ENCODE data around the gene XPC. TPM values are rescaled to one million over a fixed set of nuclear protein-coding genes. Genes with fewer than 3 reads are reported as not detected.
A peak's percentile ranks its signal among the peaks of the same experiment; 100 is the strongest.

Gene XPC
- total RNA-seq, 1 donor from 2014 or later: 41.6 TPM

GRCh38 chr3:14177580-14178246 is 688 bp downstream of the XPC start:
- DNase-seq (ENCODE audit: low read depth, low spot score): no peak
- Mint-ChIP-seq H3K9me3 (no peaks in the 10 kb centered on the region), H3K4me1 (peaks cover 45% of the 10 kb centered on the region), H3K27me3 (ENCODE audit: low read depth) (no peaks in the 10 kb centered on the region), H3K36me3 (ENCODE audit: low read depth) (peaks cover 6% of the 10 kb centered on the region), H3K27ac (ENCODE audit: unreplicated experiment) (peak overlapping the region; percentile 97), H3K4me3 (peak overlapping the region; percentile 98)
- no peak for TF ChIP-seq CTCF (conservative IDR thresholded peaks at IDR 0.05)

- Mint-ChIP-seq H3K4me3 (peak overlapping the region; percentile 60), H3K27ac (ENCODE audit: unreplicated experiment) (no peak overlapping the region), H3K36me3 (ENCODE audit: low read depth) (peaks cover 13% of the 10 kb centered on the region), H3K27me3 (ENCODE audit: low read depth) (no peaks in the 10 kb centered on the region), H3K4me1 (peaks cover 45% of the 10 kb centered on the region), H3K9me3 (no peaks in the 10 kb centered on the region)
- TF ChIP-seq CTCF (conservative IDR thresholded peaks at IDR 0.05): no peak
- no peak for DNase-seq (ENCODE audit: low read depth, low spot score)
Observed at GRCh38 chr3:14175383-14176037, 2.9 kb downstream of the XPC start.

GRCh38 chr3:14174483-14174882 is 3.9 kb downstream of the XPC start:
- no peaks in the 10 kb centered on the region for H3K27me3 Mint-ChIP-seq (ENCODE audit: low read depth)
- H3K4me1 Mint-ChIP-seq: peaks cover 39% of the 10 kb centered on the region
- DNase-seq (ENCODE audit: low read depth, low spot score): no peak
- H3K9me3 Mint-ChIP-seq: no peaks in the 10 kb centered on the region
- peaks cover 15% of the 10 kb centered on the region for H3K36me3 Mint-ChIP-seq (ENCODE audit: low read depth)
- H3K27ac Mint-ChIP-seq (ENCODE audit: unreplicated experiment): no peak overlapping the region
- H3K4me3 Mint-ChIP-seq: peak overlapping the region; percentile 38
- TF ChIP-seq CTCF (conservative IDR thresholded peaks at IDR 0.05): no peak

GRCh38 chr3:14172496-14172895 is 5.9 kb downstream of the XPC start:
- H3K27me3 Mint-ChIP-seq (ENCODE audit: low read depth): no peaks in the 10 kb centered on the region
- no peak for DNase-seq (ENCODE audit: low read depth, low spot score)

GRCh38 chr3:14170531-14171159 is 7.8 kb downstream of the XPC start:
- Mint-ChIP-seq H3K27ac (ENCODE audit: unreplicated experiment) (no peak overlapping the region), H3K4me1 (peaks cover 10% of the 10 kb centered on the region), H3K9me3 (no peaks in the 10 kb centered on the region), H3K36me3 (ENCODE audit: low read depth) (peaks cover 22% of the 10 kb centered on the region), H3K4me3 (no peak overlapping the region), H3K27me3 (ENCODE audit: low read depth) (no peaks in the 10 kb centered on the region)
- no peak for DNase-seq (ENCODE audit: low read depth, low spot score)
- no peak for TF ChIP-seq CTCF (conservative IDR thresholded peaks at IDR 0.05)

More at GRCh38 chr3:14172496-14172895, 5.9 kb downstream of the XPC start:
- Mint-ChIP-seq H3K27ac (ENCODE audit: unreplicated experiment) (no peak overlapping the region), H3K9me3 (no peaks in the 10 kb centered on the region), H3K4me3 (no peak overlapping the region), H3K4me1 (peaks cover 22% of the 10 kb centered on the region), H3K36me3 (ENCODE audit: low read depth) (peaks cover 16% of the 10 kb centered on the region)
- TF ChIP-seq CTCF (conservative IDR thresholded peaks at IDR 0.05): no peak

Data from neural crest cell (in vitro differentiated cells).